ENCODE results near the gene CXCR5.

- no peak for TF ChIP-seq CTCF (optimal IDR thresholded peaks at IDR 0.05 in 1 of 3, IDR thresholded peaks at IDR 0.05 in 1 of 3, conservative IDR thresholded peaks at IDR 0.05 in 1 of 3; ENCODE audit: extremely low read depth in 1 of 3, insufficient read depth in 2 of 3, low read length in 3 of 3)
- TF ChIP-seq EZH2 (IDR thresholded peaks at IDR 0.05; ENCODE audit: low read length): no peak
Measured at GRCh38 chr11:118845369-118845768, 38.3 kb upstream of the CXCR5 start.

Measured in keratinocyte (primary cell).